HCT116 (cell line): Measurements from ENCODE around the gene BCAR3. TPM values are rescaled to one million over a fixed set of nuclear protein-coding genes. Genes with fewer than 3 reads are reported as not detected.

ENCODE experiments used
- ATAC-seq: fragments of 200-7000 bp; cut with Tn5 transposase; 2 replicates; pipeline ENCODE4 v1.9.1; 2020; ENCODE audit warnings: mild to moderate bottlenecking, moderate library complexity
- BruUV-seq: library from RNA; stranded (reverse); fragments of 400-500 nt; replicated peaks from 2 replicates; lab custom pipeline; 2021; lab: Mats Ljungman, UMichigan
- CTCF ChIA-PET: fragments of 300-600 bp; sonication (Branson Sonifier 250); formaldehyde crosslinking; loops from one replicate; lab custom pipeline; 2021; ENCODE audit warnings: antibody characterized with exemption; lab: Charles Lee
- POLR2A ChIA-PET: fragments of 300-600, 350-600 bp; sonication (Branson Sonifier 250); formaldehyde crosslinking; loops from one replicate; lab custom pipeline; 2021; ENCODE audit warnings: antibody characterized with exemption; lab: Charles Lee
- RAD21 ChIA-PET, 2 experiments: fragments of 300-600 bp; sonication (Branson Sonifier 250); formaldehyde crosslinking; loops; one replicate each; lab custom pipeline; 2023; ENCODE audit warnings: low total read pairs in 2 of 2; ENCODE audit not compliant: uncharacterized antibody in 2 of 2, unreplicated experiment in 2 of 2, low non-redundant PET in 1 of 2; lab: Charles Lee
- DNase-seq: peaks from one replicate; pipeline ENCODE4 v3.0.0-alpha.2; 2010; ENCODE audit warnings: low read depth, low spot score
- H2AFZ ChIP-seq: fragments of 200-600 bp; shearing (Covaris generic), sonication (generic); 2 replicates; pipeline ENCODE4 v1.6.1; 2017; ENCODE audit warnings: low read depth, mixed run types, mixed read lengths, antibody characterized with exemption, low read length; ENCODE audit not compliant: poor library complexity, severe bottlenecking
- H3K27ac ChIP-seq: 2 replicates; pipeline ENCODE4 v1.5.1; 2012; ENCODE audit warnings: low read depth, low read length
- H3K27me3 ChIP-seq: fragments of 200-600 bp; sonication (generic); 2 replicates; pipeline ENCODE4 v1.6.1; 2016; ENCODE audit warnings: mixed run types, low read length, mixed read lengths; ENCODE audit not compliant: insufficient read depth
- H3K36me3 ChIP-seq, 2 experiments: fragments of 200-500 bp in 1 of 2; fragments of 200-600 bp in 1 of 2; sonication (Bioruptor generic) in 1 of 2; sonication (generic) in 1 of 2; 2 replicates each; pipeline versions ENCODE4 v1.5.1 to v1.6.1; 2014 to 2016; ENCODE audit warnings: low read length in 2 of 2, inconsistent platforms in 1 of 2, mixed read lengths in 1 of 2, mixed run types in 1 of 2; ENCODE audit not compliant: insufficient read depth in 2 of 2, control insufficient read depth in 1 of 2
- H3K4me1 ChIP-seq, 2 experiments: fragments of 200-600 bp in 1 of 2; sonication (generic) in 1 of 2; 2 replicates each; pipeline versions ENCODE4 v1.5.1 to v1.6.1; 2012 to 2017; ENCODE audit warnings: low read length in 2 of 2, inconsistent platforms in 1 of 2, mild to moderate bottlenecking in 1 of 2, mixed read lengths in 1 of 2, mixed run types in 1 of 2, moderate library complexity in 1 of 2; ENCODE audit not compliant: insufficient read depth in 2 of 2, control insufficient read depth in 1 of 2
- H3K4me2 ChIP-seq: fragments of 200-600 bp; sonication (generic); 2 replicates; pipeline ENCODE4 v1.6.1; 2017; ENCODE audit warnings: mixed run types, low read length, mixed read lengths
- H3K4me3 ChIP-seq, 2 experiments: fragments of 200-600 bp in 1 of 2; sonication (generic) in 1 of 2; replicated peaks in 1 of 2; 2 replicates each; pipeline ENCODE4 v1.5.1; 2011 to 2016; ENCODE audit warnings: low read length in 2 of 2, control low read depth in 1 of 2, low read depth in 1 of 2, mild to moderate bottlenecking in 1 of 2, mixed read lengths in 1 of 2, mixed run types in 1 of 2
- H3K79me2 ChIP-seq: fragments of 200-600 bp; sonication (generic); 2 replicates; pipeline ENCODE4 v1.6.1; 2017; ENCODE audit warnings: mild to moderate bottlenecking, mixed run types, low read length, moderate library complexity, mixed read lengths; ENCODE audit not compliant: insufficient read depth
- H3K9ac ChIP-seq: fragments of 200-600 bp; sonication (generic); 2 replicates; pipeline ENCODE4 v1.6.1; 2016; ENCODE audit warnings: low read length, mixed read lengths
- H3K9me2 ChIP-seq: fragments of 200-600 bp; sonication (generic), shearing (Covaris generic); 2 replicates; pipeline ENCODE4 v1.6.1; 2017; ENCODE audit warnings: mixed run types, mild to moderate bottlenecking, moderate library complexity; ENCODE audit not compliant: insufficient read depth
- H3K9me3 ChIP-seq, 2 experiments: fragments of 200-500 bp in 1 of 2; fragments of 200-600 bp in 1 of 2; sonication (Bioruptor generic) in 1 of 2; sonication (generic) in 1 of 2; 2 replicates each; pipeline ENCODE4 v1.6.1; 2014 to 2017; ENCODE audit warnings: low read length in 2 of 2, mixed read lengths in 2 of 2, inconsistent platforms in 1 of 2, low read depth in 1 of 2, mild to moderate bottlenecking in 1 of 2, mixed run types in 1 of 2, moderate library complexity in 1 of 2; ENCODE audit not compliant: control insufficient read depth in 1 of 2, insufficient read depth in 1 of 2
- H4K20me1 ChIP-seq: fragments of 200-600 bp; sonication (generic), shearing (Covaris generic); 2 replicates; pipeline ENCODE4 v1.6.1; 2017; ENCODE audit warnings: mixed run types, mild to moderate bottlenecking, moderate library complexity; ENCODE audit not compliant: insufficient read depth
- CEBPB ChIP-seq: IDR thresholded peaks from 2 replicates; pipeline ENCODE4 v1.6.1; 2012; ENCODE audit warnings: low read depth
- CTCF ChIP-seq, 3 experiments: fragments of 200-600 bp in 1 of 3; sonication (generic) in 1 of 3; IDR thresholded peaks in 2 of 3; conservative IDR thresholded peaks in 1 of 3; 2 replicates each; pipeline ENCODE4 v1.5.1; 2012 to 2017; ENCODE audit warnings: low read depth in 2 of 3, low read length in 2 of 3, antibody characterized with exemption in 1 of 3, borderline replicate concordance in 1 of 3, control low read depth in 1 of 3, mild to moderate bottlenecking in 1 of 3, mixed read lengths in 1 of 3, mixed run types in 1 of 3, moderate library complexity in 1 of 3; ENCODE audit not compliant: insufficient read depth in 1 of 3
- ELF1 ChIP-seq: IDR thresholded peaks from 2 replicates; pipeline ENCODE4 v1.6.1; 2012; ENCODE audit warnings: low read depth, borderline replicate concordance
- EZH2phosphoT487 ChIP-seq: fragments of 200-600 bp; IDR thresholded peaks from 2 replicates; pipeline ENCODE4 v1.6.1; 2018; ENCODE audit warnings: antibody characterized with exemption, borderline replicate concordance
- POLR2A ChIP-seq: IDR thresholded peaks from 2 replicates; pipeline ENCODE4 v1.7.0; 2011; ENCODE audit warnings: borderline replicate concordance; ENCODE audit not compliant: insufficient read depth, insufficient read length; ENCODE audit errors: extremely low read depth
- POLR2AphosphoS5 ChIP-seq: IDR thresholded peaks from 2 replicates; pipeline ENCODE4 v1.6.1; 2011; ENCODE audit warnings: mild to moderate bottlenecking, low read depth, low read length, moderate library complexity
- REST ChIP-seq: IDR thresholded peaks from 2 replicates; pipeline ENCODE4 v1.6.1; 2012; ENCODE audit warnings: low read depth
- SIN3A ChIP-seq: IDR thresholded peaks from 2 replicates; pipeline ENCODE4 v1.6.1; 2012; ENCODE audit warnings: low read depth
- SP1 ChIP-seq: IDR thresholded peaks from 2 replicates; pipeline ENCODE4 v1.6.1; 2012; ENCODE audit warnings: low read depth
- SRF ChIP-seq: IDR thresholded peaks from 2 replicates; pipeline ENCODE4 v1.6.1; 2012; ENCODE audit warnings: low read depth
- YY1 ChIP-seq: IDR thresholded peaks from 2 replicates; pipeline ENCODE4 v1.6.1; 2011; ENCODE audit warnings: low read length, low read depth, moderate library complexity, mild to moderate bottlenecking; ENCODE audit not compliant: insufficient replicate concordance; ENCODE audit errors: extremely low read depth
- ZBTB33 ChIP-seq: IDR thresholded peaks from 2 replicates; pipeline ENCODE4 v1.6.1; 2011; ENCODE audit warnings: mild to moderate bottlenecking, low read length, moderate library complexity; ENCODE audit not compliant: insufficient replicate concordance; ENCODE audit errors: extremely low read depth
- ZNF274 ChIP-seq: fragments of 200-500 bp; sonication (Bioruptor generic); IDR thresholded peaks from 2 replicates; pipeline ENCODE4 v1.6.1; 2014; ENCODE audit warnings: mild to moderate bottlenecking, low read depth, low read length, inconsistent platforms
- intact Hi-C: fragments of 100-400 bp; cut with micrococcal nuclease; formaldehyde crosslinking; loops from 2 replicates; pipeline ENCODE4 v1.10.0; 2022
- total RNA-seq: library from RNA; stranded (reverse); gene quantifications from one replicate; pipeline ENCODE4 v1.2.1, GENCODE V29; 2021; ENCODE audit not compliant: unreplicated experiment

The BCAR3 gene
- total RNA-seq, 1 experiment from 2014 or later = 24.5 TPM

- Histone ChIP-seq H3K4me1 (peaks cover 5 to 56% of the 10 kb centered on the region in 2 experiments; a peak in 3 of 4 replicates), H2AFZ (no peak overlapping the region), H3K9ac (no peak overlapping the region), H3K4me3 (no peak overlapping the region), H3K27ac (no peak overlapping the region), H3K9me2 (no peaks in the 10 kb centered on the region), H3K4me2 (no peak overlapping the region), H3K27me3 (no peaks in the 10 kb centered on the region), H3K9me3 (no peaks in the 10 kb centered on the region), H3K79me2 (peaks cover 99% of the 10 kb centered on the region), H4K20me1 (peaks cover 24% of the 10 kb centered on the region; the same call in 1 of the 2 replicates), H3K36me3 (no peaks in the 10 kb centered on the region; a peak in 1 of 4 replicates)
- DNase-seq = no peak
- intact Hi-C loops = no loop called here
- BruUV-seq = no TSS peak
- no peak for ATAC-seq
- POLR2A ChIA-PET = no interaction called here
- TF ChIP-seq POLR2AphosphoS5 (no peak), ZNF274 (no peak), SIN3A (no peak), CTCF (IDR thresholded peaks at IDR 0.05 in 2 of 3, conservative IDR thresholded peaks at IDR 0.05 in 1 of 3; ENCODE audit: borderline replicate concordance in 1 of 3, insufficient read depth in 1 of 3, low read depth in 2 of 3, low read length in 2 of 3) (no peak), ELF1 (no peak), ZBTB33 (no peak), REST (no peak), SRF (no peak), EZH2phosphoT487 (no peak), SP1 (no peak), YY1 (no peak), CEBPB (no peak), POLR2A (no peak)
- RAD21 ChIA-PET = no interaction called here
- CTCF ChIA-PET = interaction anchor here (0.7 kb wide), 1 partner anchor 303 kb away, joined by 3 read pairs; no protein-coding TSS in a partner anchor
These were observed 73.8 kb downstream of the BCAR3 start for GRCh38 chr1:93607814-93608186.
